Esophagus muscularis mucosa (tissue), 4 donors: ENCODE results near the gene KCNG4.

ENCODE experiments used
- CTCF ChIP-seq, 3 experiments: fragments of 200-600 bp in 2 of 3; fragments of 450-650 bp in 1 of 3; sonication (generic) in 2 of 3; IDR thresholded peaks; one replicate each; pipeline ENCODE4 v1.5.1; 2017 to 2019; ENCODE audit warnings: antibody characterized with exemption in 3 of 3, mild to moderate bottlenecking in 2 of 3, moderate library complexity in 1 of 3
- EP300 ChIP-seq: sonication (generic); formaldehyde crosslinking; IDR thresholded peaks from one replicate; pipeline ENCODE4 v1.6.1; 2017; ENCODE audit warnings: antibody characterized with exemption
- POLR2A ChIP-seq: fragments of 450-650 bp; IDR thresholded peaks from one replicate; pipeline ENCODE4 v1.6.1; 2017; ENCODE audit warnings: antibody characterized with exemption, moderate library complexity, mild to moderate bottlenecking, low read depth

DNA sequence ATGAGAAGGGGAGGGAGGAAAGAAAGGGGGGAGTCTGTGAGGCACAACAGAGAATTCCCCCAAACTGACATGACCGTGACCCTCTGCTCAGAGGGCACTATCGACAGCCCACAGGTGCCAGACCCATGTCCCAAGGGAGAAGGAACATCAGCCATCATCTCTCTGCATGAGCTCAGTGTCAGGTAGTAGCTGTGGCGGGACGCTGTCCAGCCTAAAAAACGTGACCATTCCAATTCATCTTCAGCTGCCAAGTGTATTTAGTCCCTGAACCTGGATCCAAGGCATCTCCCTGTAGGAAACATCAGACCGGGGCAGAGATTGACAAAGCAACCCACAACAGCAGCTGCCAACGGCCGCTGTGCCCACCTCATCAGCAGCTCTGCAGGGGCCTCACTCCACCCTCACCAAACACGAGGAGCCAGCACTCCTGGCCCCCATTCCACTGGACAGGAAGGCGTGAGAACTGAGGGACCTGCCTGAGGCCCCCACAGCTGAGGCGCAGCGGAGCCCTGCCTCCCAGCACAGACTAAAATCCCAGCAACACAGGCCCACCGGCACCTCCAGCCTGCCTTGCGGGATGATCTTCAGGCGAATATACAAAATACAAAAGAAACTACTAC, 61.6 kb downstream of the KCNG4 start:
- TF ChIP-seq CTCF (IDR thresholded peaks at IDR 0.05) (no peak), EP300 (no peak), POLR2A (no peak)
